ENCODE results near the gene ADAM22.

DNA sequence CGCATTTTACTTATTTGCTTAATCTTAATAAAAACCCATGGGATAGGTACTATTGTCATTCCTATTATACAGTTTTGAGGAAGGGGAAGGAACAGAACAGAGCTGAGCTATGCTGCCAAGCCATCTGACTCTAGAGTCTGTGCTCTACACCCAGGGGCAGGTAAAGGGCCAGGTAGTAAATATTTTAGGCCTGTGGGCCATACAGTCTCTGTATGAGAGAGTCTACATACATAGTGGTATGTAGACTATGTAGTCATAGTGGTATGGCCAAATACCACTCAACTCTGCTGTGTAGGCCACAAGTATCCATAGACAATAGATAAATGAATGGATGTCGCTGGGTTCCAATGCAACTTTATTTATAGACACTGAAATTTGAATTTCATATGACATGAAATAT lies 289.2 kb downstream of the ADAM22 start:
- no peak for TF ChIP-seq CTCF (IDR thresholded peaks at IDR 0.05; ENCODE audit: borderline replicate concordance, extremely low read depth, low read length, poor library complexity, severe bottlenecking)
- TF ChIP-seq EZH2 (IDR thresholded peaks at IDR 0.05; ENCODE audit: borderline replicate concordance, low read depth, low read length, severe bottlenecking), result no peak
